HEK293T (cell line): ENCODE results near the gene GALNT18.

Experiments used
- FOXK2 ChIP-seq: fragments of 450-650 bp; IDR thresholded peaks from 2 replicates; pipeline ENCODE4 v1.6.1; 2016; ENCODE audit warnings: mild to moderate bottlenecking
- SP1 ChIP-seq: fragments of 450-650 bp; IDR thresholded peaks from 2 replicates; pipeline ENCODE4 v1.6.1; 2017

- TF ChIP-seq SP1 (no peak), FOXK2 (no peak)
These were observed 250.9 kb downstream of the GALNT18 start for GRCh38 chr11:11370962-11371303.
